Small intestine (tissue), 7 donors: ENCODE data around the gene IFT88. TPM values are rescaled to one million over a fixed set of nuclear protein-coding genes. Genes with fewer than 3 reads are reported as not detected.

Source experiments
- DNase-seq, 2 donors: peaks; one replicate each; pipeline versions ENCODE4 v3.0.0 to v3.0.0-alpha.2; 2013
- FAIRE-seq: peaks from 2 replicates; lab custom pipeline; 2012; peaks lifted over from hg19 to GRCh38; lab: Jason Lieb, UNC
- H3K27ac ChIP-seq, 3 donors: one replicate each; pipeline ENCODE4 v1.5.1; 2013; ENCODE audit warnings: low read length in 2 of 3, mild to moderate bottlenecking in 2 of 3, control low read depth in 1 of 3, inconsistent platforms in 1 of 3, low read depth in 1 of 3, moderate library complexity in 1 of 3
- H3K27me3 ChIP-seq, 3 donors: one replicate each; pipeline ENCODE4 v1.6.1; 2013; ENCODE audit warnings: low read length in 3 of 3, inconsistent platforms in 1 of 3; ENCODE audit not compliant: control insufficient read depth in 3 of 3, insufficient read depth in 3 of 3
- H3K36me3 ChIP-seq, 3 donors: one replicate each; pipeline ENCODE4 v1.6.1; 2013; ENCODE audit warnings: low read length in 3 of 3, inconsistent platforms in 1 of 3, low read depth in 1 of 3, mild to moderate bottlenecking in 1 of 3, moderate library complexity in 1 of 3; ENCODE audit not compliant: control insufficient read depth in 3 of 3, insufficient read depth in 2 of 3
- H3K4me1 ChIP-seq, 3 donors: one replicate each; pipeline ENCODE4 v1.6.1; 2013; ENCODE audit warnings: low read length in 2 of 3, inconsistent platforms in 1 of 3, low read depth in 1 of 3, mild to moderate bottlenecking in 1 of 3, moderate library complexity in 1 of 3; ENCODE audit not compliant: control insufficient read depth in 3 of 3, insufficient read depth in 2 of 3
- H3K4me3 ChIP-seq, 3 donors: one replicate each; pipeline ENCODE4 v1.5.1; 2013; ENCODE audit warnings: low read length in 3 of 3, control low read depth in 1 of 3, inconsistent platforms in 1 of 3, low read depth in 1 of 3, mild to moderate bottlenecking in 1 of 3, moderate library complexity in 1 of 3
- H3K9me3 ChIP-seq, 2 donors: one replicate each; pipeline ENCODE4 v1.6.1; 2013; ENCODE audit warnings: low read depth in 1 of 2, low read length in 1 of 2; ENCODE audit not compliant: control insufficient read depth in 2 of 2, insufficient read depth in 1 of 2
- WGBS, 3 donors: extraction: QIAGEN DNeasy Blood & Tissue Kit; methylation state at CpG; one replicate each; pipeline ENCODE4 v1.1.7; 2013; 5-methylcytosine and 5-hydroxymethylcytosine counted together
- polyA plus RNA-seq, 4 donors: library from polyadenylated mRNA; stranded (reverse) in 3 of 4; unstranded in 1 of 4; fragments of 200-250 nt in 3 of 4; fragments of 120-200 nt in 1 of 4; gene quantifications; one replicate each; pipeline versions ENCODE4 v1.2.1 to v1.2.3, GENCODE V29; 2013
- donor health status: healthy with polysubstance abuse.
- donor health status: control.
- donor health status: control.
- donor health status: Bipolar disorder and iron deficiency.
- donor health status: healthy.

The IFT88 gene
- polyA plus RNA-seq, 4 donors = 11.0 to 21.4 (median 13.5) TPM

DNA sequence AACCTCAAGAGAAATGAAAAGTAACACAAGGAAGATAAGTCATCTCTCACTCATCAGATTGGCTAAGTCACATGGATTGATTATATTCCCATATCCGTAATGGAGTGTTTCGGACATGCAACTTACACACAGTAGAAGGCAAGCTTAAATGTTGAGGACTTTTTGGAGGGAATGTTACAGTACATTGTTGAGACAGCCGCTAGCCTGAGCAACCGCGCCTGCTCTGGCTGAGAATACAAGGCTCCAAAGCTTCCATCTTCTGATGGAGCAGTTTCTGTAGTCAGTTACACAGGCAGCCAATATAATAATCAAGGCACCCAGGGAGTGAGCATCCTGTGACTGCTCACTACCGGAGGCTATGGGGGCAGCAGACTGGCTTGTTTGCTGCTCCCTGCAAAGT, 40.3 kb upstream of the IFT88 start:
- Histone ChIP-seq H3K9me3 (peaks cover 0 to 4% of the 10 kb centered on the region in 2 donors), H3K4me1 (peaks cover 0 to 16% (median 3%) of the 10 kb centered on the region in 3 donors), H3K4me3 (peak overlapping the region in 2 of 3 donors; percentile 53 to 96), H3K27me3 (no peaks in the 10 kb centered on the region), H3K27ac (peak overlapping the region; percentile 42 to 95 (median 44)), H3K36me3 (peaks cover 0 to 2% (median 0%) of the 10 kb centered on the region in 3 donors)
- 22 to 50% (median 32%) methylated on average over 6 of the region's 6 CpGs for WGBS, 3 donors
- peak in 1 of 2 donors; percentile 40 for DNase-seq
- no peak for FAIRE-seq

DNA sequence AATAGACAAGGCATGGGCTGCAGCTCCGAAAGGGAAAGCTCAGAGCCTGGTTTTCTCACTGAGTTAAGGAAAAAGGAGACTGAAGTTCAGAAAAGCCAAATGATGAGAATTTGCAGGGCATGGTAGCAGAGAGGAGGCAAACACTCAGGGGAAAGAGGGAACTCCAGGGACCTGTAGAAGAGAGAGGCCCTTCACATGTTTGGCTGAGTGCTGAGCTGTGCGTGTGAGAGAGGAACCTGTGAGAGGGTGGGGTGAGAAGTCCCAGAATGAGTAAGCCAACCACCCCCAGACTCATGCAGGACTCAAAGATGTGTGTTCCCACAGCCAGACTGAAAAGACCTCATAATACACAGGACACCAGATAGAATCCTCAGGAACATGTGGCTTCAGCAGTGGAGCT, 38.5 kb upstream of the IFT88 start:
- FAIRE-seq = no peak
- Histone ChIP-seq H3K27me3 (no peaks in the 10 kb centered on the region), H3K9me3 (peaks cover 0 to 4% of the 10 kb centered on the region in 2 donors), H3K4me3 (no peak overlapping the region), H3K4me1 (peaks cover 0 to 11% (median 3%) of the 10 kb centered on the region in 3 donors), H3K27ac (no peak overlapping the region), H3K36me3 (peaks cover 0 to 2% (median 0%) of the 10 kb centered on the region in 3 donors)
- no peak for DNase-seq
- 81 to 92% (median 86%) methylated on average over 2 of the region's 2 CpGs for WGBS, 3 donors

DNA sequence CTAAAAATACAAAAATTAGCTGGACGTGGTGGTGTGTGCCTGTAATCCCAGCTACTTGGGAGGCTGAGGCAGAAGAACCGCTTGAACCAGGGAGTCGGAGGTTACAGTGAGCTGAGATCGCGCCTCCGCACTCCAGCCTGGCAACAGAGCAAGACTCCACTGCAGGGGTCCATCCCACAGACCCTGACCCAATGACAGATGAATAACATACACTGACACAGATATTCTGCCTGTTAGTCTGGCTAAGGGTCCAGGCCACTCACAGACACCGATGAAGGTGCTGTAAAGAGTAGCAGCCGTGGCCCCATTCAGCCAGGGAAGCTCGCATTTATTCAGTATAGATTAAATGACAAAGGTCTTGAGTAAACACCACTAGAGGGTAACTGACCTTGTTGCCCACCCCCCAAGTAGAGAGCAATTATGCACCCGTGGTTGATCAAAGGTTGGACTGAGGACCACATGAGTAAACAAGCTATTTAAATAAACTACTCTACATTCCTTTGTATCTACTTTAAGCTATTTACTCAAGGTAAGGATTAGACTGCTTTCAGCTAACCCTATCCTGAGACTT, 32.8 kb upstream of the IFT88 start:
- no peak for DNase-seq
- Histone ChIP-seq H3K9me3 (peaks cover 0 to 14% of the 10 kb centered on the region in 2 donors), H3K4me1 (no peaks in the 10 kb centered on the region), H3K36me3 (no peaks in the 10 kb centered on the region), H3K27ac (no peak overlapping the region), H3K4me3 (no peak overlapping the region), H3K27me3 (no peaks in the 10 kb centered on the region)
- no peak for FAIRE-seq
- 85 to 88% (median 87%) methylated on average over 10 of the region's 10 CpGs for WGBS, 3 donors

DNA sequence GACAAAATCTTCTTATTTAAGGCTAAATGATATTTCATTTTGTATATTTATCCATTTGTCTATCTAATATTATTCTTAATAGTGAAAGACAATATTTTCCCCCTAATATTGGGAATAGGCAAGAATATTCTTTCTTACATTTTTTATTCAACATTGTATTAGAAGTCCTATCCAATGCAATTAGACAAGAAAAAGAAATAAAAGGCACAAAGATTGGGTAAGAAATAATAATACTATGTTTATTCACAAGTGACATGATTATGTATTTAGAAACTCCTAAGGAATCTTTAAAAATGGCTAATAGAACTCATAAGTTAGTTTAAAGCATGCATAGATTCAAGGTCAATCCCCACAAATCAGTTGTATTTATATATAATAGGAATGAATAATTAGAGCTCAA, 30.0 kb upstream of the IFT88 start:
- DNase-seq (no peak), FAIRE-seq (no peak)
- Histone ChIP-seq H3K27me3 (no peaks in the 10 kb centered on the region), H3K36me3 (no peaks in the 10 kb centered on the region), H3K9me3 (peaks cover 0 to 16% of the 10 kb centered on the region in 2 donors), H3K27ac (no peak overlapping the region), H3K4me1 (no peaks in the 10 kb centered on the region), H3K4me3 (no peak overlapping the region)

DNA sequence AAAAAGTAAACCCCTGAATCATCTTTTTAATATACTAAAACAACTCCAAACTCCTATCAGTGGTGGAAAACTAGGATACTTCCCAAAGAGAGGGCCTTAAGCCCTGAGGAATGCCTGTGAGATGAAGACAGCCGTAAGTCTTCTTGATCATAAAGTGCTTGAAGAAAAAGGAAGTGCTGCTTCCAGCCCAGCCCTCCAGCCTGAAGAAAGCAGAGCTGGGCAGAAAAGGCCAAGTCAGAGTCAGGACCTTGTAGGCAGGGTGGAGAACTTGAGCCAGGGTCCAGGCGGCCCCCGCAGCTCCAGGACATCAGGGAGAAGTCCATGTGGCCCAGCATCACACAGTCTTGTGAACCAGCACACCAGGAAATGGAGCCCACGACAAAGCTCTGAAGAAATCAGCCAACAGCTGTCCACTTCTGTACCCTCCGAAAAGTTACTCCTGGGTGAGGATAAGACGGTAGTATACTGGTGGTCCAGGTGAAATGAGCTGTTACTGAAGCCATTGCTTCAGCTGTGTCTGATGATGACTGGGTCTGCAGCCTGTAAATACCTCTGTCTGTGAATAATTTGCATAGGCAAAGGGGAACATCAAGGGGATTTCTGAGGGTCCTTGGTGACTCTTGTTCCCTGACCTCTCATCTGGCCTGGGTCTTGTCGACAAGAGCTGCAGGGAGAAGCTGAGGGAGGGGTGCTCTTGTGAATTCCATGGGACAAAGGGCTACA, 22.6 kb upstream of the IFT88 start:
- H3K36me3 ChIP-seq = no peaks in the 10 kb centered on the region
- FAIRE-seq (no peak), DNase-seq (no peak)
- no peak overlapping the region for H3K27ac ChIP-seq
- H3K9me3 ChIP-seq = peaks cover 0 to 6% of the 10 kb centered on the region in 2 donors
- H3K4me1 ChIP-seq = peaks cover 2 to 23% (median 4%) of the 10 kb centered on the region in 3 donors
- no peak overlapping the region for H3K4me3 ChIP-seq
- 61 to 68% (median 63%) methylated on average over 7 of the region's 7 CpGs for WGBS, 3 donors
- H3K27me3 ChIP-seq = no peaks in the 10 kb centered on the region

DNA sequence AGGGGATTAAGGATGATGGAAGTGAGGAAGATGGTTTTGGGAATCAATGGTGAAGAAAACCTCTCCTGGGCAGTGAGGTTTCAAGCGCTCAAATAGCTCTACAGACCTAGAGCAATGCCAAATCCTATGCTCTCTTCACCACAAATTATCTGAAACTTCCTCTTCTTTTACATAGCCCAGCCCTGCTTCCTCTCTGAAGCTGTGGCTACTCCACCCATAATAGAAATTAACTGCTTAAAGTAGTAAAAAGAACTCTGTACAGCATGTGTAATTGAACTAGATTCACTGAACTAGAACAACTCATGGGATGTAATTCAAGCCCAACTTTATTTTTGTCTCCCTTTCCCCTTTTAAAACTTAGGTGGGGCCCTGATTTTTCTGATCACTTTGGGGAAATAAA, 20.4 kb upstream of the IFT88 start:
- 39 to 75% (median 65%) methylated on average over 1 of the region's 1 CpG for WGBS, 3 donors
- no peak overlapping the region for H3K4me3 ChIP-seq
- no peaks in the 10 kb centered on the region for H3K9me3 ChIP-seq
- H3K36me3 ChIP-seq = no peaks in the 10 kb centered on the region
- no peaks in the 10 kb centered on the region for H3K27me3 ChIP-seq
- peak; percentile 55 to 56 for DNase-seq
- peaks cover 2 to 28% (median 4%) of the 10 kb centered on the region in 3 donors for H3K4me1 ChIP-seq
- FAIRE-seq = no peak
- peak overlapping the region in 2 of 3 donors; percentile 21 to 73 for H3K27ac ChIP-seq

DNA sequence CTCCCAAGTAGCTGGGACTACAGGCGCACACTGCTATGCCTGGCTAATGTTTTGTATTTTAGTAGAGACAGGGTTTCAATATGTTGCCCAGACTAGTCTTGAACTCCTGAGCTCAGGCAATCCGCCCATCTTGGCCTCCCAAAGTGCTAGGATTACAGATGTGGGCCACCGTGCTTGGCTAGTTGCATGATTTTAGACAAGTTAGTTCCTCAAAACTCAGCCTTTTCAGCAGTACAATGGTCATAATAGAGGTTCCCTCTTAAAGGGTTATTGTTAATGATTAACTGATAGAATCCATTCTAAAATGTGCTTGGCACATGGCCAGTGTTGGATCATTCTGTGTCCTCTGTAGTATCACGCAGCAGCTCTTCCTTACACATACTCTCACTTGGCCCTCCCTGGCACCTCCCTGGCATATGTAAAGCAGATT, 19.5 kb upstream of the IFT88 start:
- peak; percentile 90 for DNase-seq
- no peaks in the 10 kb centered on the region for H3K36me3 ChIP-seq
- H3K4me3 ChIP-seq = no peak overlapping the region
- FAIRE-seq = no peak
- H3K4me1 ChIP-seq = peaks cover 2 to 28% (median 4%) of the 10 kb centered on the region in 3 donors
- peak overlapping the region in 2 of 3 donors; percentile 57 to 73 for H3K27ac ChIP-seq
- WGBS, 3 donors = 33 to 66% (median 61%) methylated on average over 4 of the region's 4 CpGs
- no peaks in the 10 kb centered on the region for H3K27me3 ChIP-seq
- H3K9me3 ChIP-seq = no peaks in the 10 kb centered on the region

DNA sequence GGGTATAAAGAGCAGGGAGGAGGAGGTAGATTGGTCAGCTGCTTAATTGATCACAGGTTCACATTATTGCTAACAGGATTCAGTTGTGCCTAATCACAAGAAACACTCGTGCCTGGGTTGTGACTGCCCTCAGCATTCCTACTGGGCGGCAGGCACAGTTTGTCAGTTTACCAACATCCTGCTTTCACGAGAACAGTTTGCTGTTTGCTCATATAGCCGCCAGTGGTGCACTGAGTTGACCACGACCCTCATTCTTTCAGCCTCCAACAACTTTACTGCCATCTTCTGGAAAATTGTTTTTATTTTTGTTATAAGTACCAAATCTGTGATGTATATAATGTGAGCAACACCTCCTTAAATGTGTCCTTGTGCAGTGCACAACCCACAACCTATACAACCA, 16.2 kb upstream of the IFT88 start:
- no peak overlapping the region for H3K27ac ChIP-seq
- no peaks in the 10 kb centered on the region for H3K9me3 ChIP-seq
- no peak for FAIRE-seq
- H3K36me3 ChIP-seq = no peaks in the 10 kb centered on the region
- DNase-seq = no peak
- H3K4me3 ChIP-seq = no peak overlapping the region
- H3K4me1 ChIP-seq = peaks cover 2 to 33% (median 2%) of the 10 kb centered on the region in 3 donors
- no peaks in the 10 kb centered on the region for H3K27me3 ChIP-seq
- WGBS, 3 donors = 50 to 67% (median 63%) methylated on average over 5 of the region's 5 CpGs
